ENCODE data around the gene CELSR1. TPM values are rescaled to one million over a fixed set of nuclear protein-coding genes. Genes with fewer than 3 reads are reported as not detected.
A peak's percentile ranks its signal among the peaks of the same experiment; 100 is the strongest.

CELSR1 gene
- total RNA-seq, 2 experiments from 2014 or later = 3.7 to 5.2 TPM

GRCh38 chr22:46446799-46447198 lies 90.6 kb downstream of the CELSR1 start:
- POLR2A ChIA-PET = interaction anchor here (0.9 kb wide), 1 partner anchor 8 kb away, joined by 4 read pairs; no protein-coding TSS in a partner anchor
- H3K9me3 ChIP-seq (ENCODE audit: low read length) = no peaks in the 10 kb centered on the region
- H3K4me2 ChIP-seq (ENCODE audit: low read length) = no peak overlapping the region
- DNase-seq (ENCODE audit: low spot score) = no peak
- BruUV-seq (replicated peaks) = no TSS peak
- H3K4me1 ChIP-seq (ENCODE audit: insufficient read depth, low read length, poor library complexity, severe bottlenecking) = peaks cover 21% of the 10 kb centered on the region
- H4K20me1 ChIP-seq (ENCODE audit: insufficient read depth, low read length) = no peaks in the 10 kb centered on the region
- H3K36me3 ChIP-seq (ENCODE audit: insufficient read depth, low read length) = no peaks in the 10 kb centered on the region
- TF ChIP-seq, protein P1, sequence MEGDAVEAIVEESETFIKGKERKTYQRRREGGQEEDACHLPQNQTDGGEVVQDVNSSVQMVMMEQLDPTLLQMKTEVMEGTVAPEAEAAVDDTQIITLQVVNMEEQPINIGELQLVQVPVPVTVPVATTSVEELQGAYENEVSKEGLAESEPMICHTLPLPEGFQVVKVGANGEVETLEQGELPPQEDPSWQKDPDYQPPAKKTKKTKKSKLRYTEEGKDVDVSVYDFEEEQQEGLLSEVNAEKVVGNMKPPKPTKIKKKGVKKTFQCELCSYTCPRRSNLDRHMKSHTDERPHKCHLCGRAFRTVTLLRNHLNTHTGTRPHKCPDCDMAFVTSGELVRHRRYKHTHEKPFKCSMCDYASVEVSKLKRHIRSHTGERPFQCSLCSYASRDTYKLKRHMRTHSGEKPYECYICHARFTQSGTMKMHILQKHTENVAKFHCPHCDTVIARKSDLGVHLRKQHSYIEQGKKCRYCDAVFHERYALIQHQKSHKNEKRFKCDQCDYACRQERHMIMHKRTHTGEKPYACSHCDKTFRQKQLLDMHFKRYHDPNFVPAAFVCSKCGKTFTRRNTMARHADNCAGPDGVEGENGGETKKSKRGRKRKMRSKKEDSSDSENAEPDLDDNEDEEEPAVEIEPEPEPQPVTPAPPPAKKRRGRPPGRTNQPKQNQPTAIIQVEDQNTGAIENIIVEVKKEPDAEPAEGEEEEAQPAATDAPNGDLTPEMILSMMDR (conservative IDR thresholded peaks at IDR 0.05; ENCODE audit: low read length) = no peak
- TF ChIP-seq EZH2phosphoT487 (IDR thresholded peaks at IDR 0.05; ENCODE audit: borderline replicate concordance, low read depth, low read length) = no peak
- intact Hi-C loops (cut with micrococcal nuclease; ENCODE audit: unreplicated experiment) = no loop called here
- H3K4me3 ChIP-seq (ENCODE audit: low read depth, low read length, poor library complexity, severe bottlenecking) = no peak overlapping the region
- no peak overlapping the region for H3K27ac ChIP-seq (ENCODE audit: low read depth, low read length, poor library complexity, severe bottlenecking)
- no peak overlapping the region for H2AFZ ChIP-seq (ENCODE audit: low read length)
- CTCF ChIA-PET (ENCODE audit: unreplicated experiment) = no interaction called here
- H3K79me2 ChIP-seq (ENCODE audit: insufficient read depth, low read depth, low read length) = no peaks in the 10 kb centered on the region
- H3K9me2 ChIP-seq (ENCODE audit: insufficient read depth, low read length) = no peaks in the 10 kb centered on the region

- no peak overlapping the region for H2AFZ ChIP-seq (ENCODE audit: low read length)
- DNase-seq (ENCODE audit: low spot score) = no peak
- ChIA-PET POLR2A (no interaction called here), CTCF (ENCODE audit: unreplicated experiment) (no interaction called here)
- intact Hi-C loops (cut with micrococcal nuclease; ENCODE audit: unreplicated experiment) = no loop called here
- no peaks in the 10 kb centered on the region for H3K9me3 ChIP-seq (ENCODE audit: low read length)
- no peaks in the 10 kb centered on the region for H3K79me2 ChIP-seq (ENCODE audit: insufficient read depth, low read depth, low read length)
- TF ChIP-seq, protein P1 (conservative IDR thresholded peaks at IDR 0.05; ENCODE audit: low read length) = no peak
- TF ChIP-seq EZH2phosphoT487 (IDR thresholded peaks at IDR 0.05; ENCODE audit: borderline replicate concordance, low read depth, low read length) = no peak
- no TSS peak for BruUV-seq (replicated peaks)
- H3K4me1 ChIP-seq (ENCODE audit: insufficient read depth, low read length, poor library complexity, severe bottlenecking) = peaks cover 21% of the 10 kb centered on the region
- H3K27ac ChIP-seq (ENCODE audit: low read depth, low read length, poor library complexity, severe bottlenecking) = no peak overlapping the region
- no peaks in the 10 kb centered on the region for H3K9me2 ChIP-seq (ENCODE audit: insufficient read depth, low read length)
- no peaks in the 10 kb centered on the region for H3K36me3 ChIP-seq (ENCODE audit: insufficient read depth, low read length)
- no peaks in the 10 kb centered on the region for H4K20me1 ChIP-seq (ENCODE audit: insufficient read depth, low read length)
- H3K4me3 ChIP-seq (ENCODE audit: low read depth, low read length, poor library complexity, severe bottlenecking) = no peak overlapping the region
- no peak overlapping the region for H3K4me2 ChIP-seq (ENCODE audit: low read length)
Observed at GRCh38 chr22:46445771-46446420, 91.5 kb downstream of the CELSR1 start.

GRCh38 chr22:46444390-46444854 lies 93.0 kb downstream of the CELSR1 start:
- H3K9me2 ChIP-seq (ENCODE audit: insufficient read depth, low read length) = no peaks in the 10 kb centered on the region
- H3K4me1 ChIP-seq (ENCODE audit: insufficient read depth, low read length, poor library complexity, severe bottlenecking) = peaks cover 21% of the 10 kb centered on the region
- no peak overlapping the region for H3K4me3 ChIP-seq (ENCODE audit: low read depth, low read length, poor library complexity, severe bottlenecking)
- BruUV-seq (replicated peaks) = no TSS peak
- POLR2A ChIA-PET = no interaction called here
- no peaks in the 10 kb centered on the region for H4K20me1 ChIP-seq (ENCODE audit: insufficient read depth, low read length)
- CTCF ChIA-PET (ENCODE audit: unreplicated experiment) = no interaction called here
- no peaks in the 10 kb centered on the region for H3K36me3 ChIP-seq (ENCODE audit: insufficient read depth, low read length)
- H3K9me3 ChIP-seq (ENCODE audit: low read length) = no peaks in the 10 kb centered on the region
- TF ChIP-seq, protein P1 (conservative IDR thresholded peaks at IDR 0.05; ENCODE audit: low read length) = no peak
- no peak overlapping the region for H2AFZ ChIP-seq (ENCODE audit: low read length)
- DNase-seq (ENCODE audit: low spot score) = no peak
- no peaks in the 10 kb centered on the region for H3K79me2 ChIP-seq (ENCODE audit: insufficient read depth, low read depth, low read length)
- intact Hi-C loops (cut with micrococcal nuclease; ENCODE audit: unreplicated experiment) = no loop called here
- no peak overlapping the region for H3K27ac ChIP-seq (ENCODE audit: low read depth, low read length, poor library complexity, severe bottlenecking)
- H3K4me2 ChIP-seq (ENCODE audit: low read length) = peak overlapping the region; percentile 23

Measured in OCI-LY7 (cell line).